Measurements from ENCODE around the gene HES3. TPM values are rescaled to one million over a fixed set of nuclear protein-coding genes. Genes with fewer than 3 reads are reported as not detected.

Gene HES3
- total RNA-seq, 1 donor from 2014 or later: not detected

DNA sequence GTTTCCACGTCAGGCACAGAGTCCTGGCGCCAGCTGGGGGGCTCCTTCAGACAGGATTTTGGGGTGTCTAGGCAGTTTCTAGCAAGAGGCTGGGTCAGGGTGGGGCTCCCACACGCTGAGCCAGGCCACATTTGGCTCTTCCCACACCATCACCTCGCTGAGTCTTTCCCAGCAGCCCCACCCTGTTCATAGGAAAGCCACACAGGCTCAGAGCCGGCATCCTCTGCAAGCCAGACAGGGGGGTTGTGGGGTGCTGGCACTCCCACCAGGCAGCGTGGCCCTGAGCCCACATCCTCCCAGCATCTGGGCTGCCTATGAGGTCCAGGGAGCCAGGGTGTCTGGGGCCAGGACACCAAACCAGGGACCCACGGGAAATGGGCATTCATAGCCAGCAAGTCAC lies 19.7 kb downstream of the HES3 start:
- FAIRE-seq: no peak
- TF ChIP-seq, protein P1, sequence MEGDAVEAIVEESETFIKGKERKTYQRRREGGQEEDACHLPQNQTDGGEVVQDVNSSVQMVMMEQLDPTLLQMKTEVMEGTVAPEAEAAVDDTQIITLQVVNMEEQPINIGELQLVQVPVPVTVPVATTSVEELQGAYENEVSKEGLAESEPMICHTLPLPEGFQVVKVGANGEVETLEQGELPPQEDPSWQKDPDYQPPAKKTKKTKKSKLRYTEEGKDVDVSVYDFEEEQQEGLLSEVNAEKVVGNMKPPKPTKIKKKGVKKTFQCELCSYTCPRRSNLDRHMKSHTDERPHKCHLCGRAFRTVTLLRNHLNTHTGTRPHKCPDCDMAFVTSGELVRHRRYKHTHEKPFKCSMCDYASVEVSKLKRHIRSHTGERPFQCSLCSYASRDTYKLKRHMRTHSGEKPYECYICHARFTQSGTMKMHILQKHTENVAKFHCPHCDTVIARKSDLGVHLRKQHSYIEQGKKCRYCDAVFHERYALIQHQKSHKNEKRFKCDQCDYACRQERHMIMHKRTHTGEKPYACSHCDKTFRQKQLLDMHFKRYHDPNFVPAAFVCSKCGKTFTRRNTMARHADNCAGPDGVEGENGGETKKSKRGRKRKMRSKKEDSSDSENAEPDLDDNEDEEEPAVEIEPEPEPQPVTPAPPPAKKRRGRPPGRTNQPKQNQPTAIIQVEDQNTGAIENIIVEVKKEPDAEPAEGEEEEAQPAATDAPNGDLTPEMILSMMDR (IDR thresholded peaks at IDR 0.05; ENCODE audit: insufficient read depth, low read length, severe bottlenecking): no peak
- DNase-seq (ENCODE audit: low read depth): no peak

GRCh38 chr1:6265151-6265550 lies 21.2 kb downstream of the HES3 start:
- Histone ChIP-seq H3K36me3 (ENCODE audit: control insufficient read depth, insufficient read depth, low read length) (peaks cover 9% of the 10 kb centered on the region), H3K4me3 (ENCODE audit: low read depth, low read length) (no peak overlapping the region), H3K27me3 (ENCODE audit: control insufficient read depth, insufficient read depth, low read length) (no peaks in the 10 kb centered on the region)
- no peak for FAIRE-seq
- DNase-seq (ENCODE audit: low read depth): no peak
- TF ChIP-seq, protein P1 (IDR thresholded peaks at IDR 0.05; ENCODE audit: insufficient read depth, low read length, severe bottlenecking): no peak

More for the DNA sequence above, 19.7 kb downstream of the HES3 start:
- peaks cover 7% of the 10 kb centered on the region for H3K36me3 ChIP-seq (ENCODE audit: control insufficient read depth, insufficient read depth, low read length)
- no peak overlapping the region for H3K4me3 ChIP-seq (ENCODE audit: low read depth, low read length)
- H3K27me3 ChIP-seq (ENCODE audit: control insufficient read depth, insufficient read depth, low read length): no peaks in the 10 kb centered on the region

GRCh38 chr1:6266641-6267040 lies 22.7 kb downstream of the HES3 start:
- FAIRE-seq (no peak), DNase-seq (ENCODE audit: low read depth) (no peak)
- Histone ChIP-seq H3K4me3 (ENCODE audit: low read depth, low read length) (no peak overlapping the region), H3K27me3 (ENCODE audit: control insufficient read depth, insufficient read depth, low read length) (no peaks in the 10 kb centered on the region), H3K36me3 (ENCODE audit: control insufficient read depth, insufficient read depth, low read length) (peaks cover 9% of the 10 kb centered on the region)
- TF ChIP-seq, protein P1 (IDR thresholded peaks at IDR 0.05; ENCODE audit: insufficient read depth, low read length, severe bottlenecking): no peak

DNA sequence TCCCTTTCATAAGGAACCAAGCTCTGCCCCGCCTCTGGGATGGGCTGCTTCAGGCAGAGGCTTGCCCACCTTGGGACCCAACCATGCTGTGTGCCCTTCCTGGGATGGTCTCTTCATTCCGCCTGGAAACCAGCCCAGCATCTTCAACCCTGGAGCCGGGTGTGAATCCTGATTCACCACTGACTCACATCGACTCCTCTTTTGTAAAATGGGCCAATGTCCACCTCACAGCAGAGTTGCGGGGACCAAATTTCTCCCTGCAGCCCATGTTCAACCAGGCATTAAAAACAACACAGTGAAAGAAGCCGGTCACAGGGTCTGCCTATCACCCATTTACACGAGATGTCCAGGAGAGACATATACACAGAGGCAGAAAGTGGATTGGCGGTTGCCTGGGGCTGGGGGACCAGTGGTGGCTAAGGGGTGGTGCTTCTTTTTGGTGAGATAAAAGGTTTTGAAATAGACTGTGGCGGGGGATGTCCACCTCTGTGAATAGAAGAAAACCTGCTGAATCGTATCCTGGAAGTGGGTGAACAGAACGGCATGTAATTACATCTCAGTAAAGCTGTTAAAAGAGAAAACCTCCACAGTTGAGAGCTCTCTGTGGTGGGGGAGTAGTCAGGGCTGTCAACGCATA lies 23.8 kb downstream of the HES3 start:
- DNase-seq (ENCODE audit: low read depth) (peak; percentile 91), FAIRE-seq (no peak)
- TF ChIP-seq, protein P1 (IDR thresholded peaks at IDR 0.05; ENCODE audit: insufficient read depth, low read length, severe bottlenecking): no peak
- H3K36me3 ChIP-seq (ENCODE audit: control insufficient read depth, insufficient read depth, low read length): peaks cover 9% of the 10 kb centered on the region
- H3K27me3 ChIP-seq (ENCODE audit: control insufficient read depth, insufficient read depth, low read length): no peaks in the 10 kb centered on the region
- H3K4me3 ChIP-seq (ENCODE audit: low read depth, low read length): no peak overlapping the region

DNA sequence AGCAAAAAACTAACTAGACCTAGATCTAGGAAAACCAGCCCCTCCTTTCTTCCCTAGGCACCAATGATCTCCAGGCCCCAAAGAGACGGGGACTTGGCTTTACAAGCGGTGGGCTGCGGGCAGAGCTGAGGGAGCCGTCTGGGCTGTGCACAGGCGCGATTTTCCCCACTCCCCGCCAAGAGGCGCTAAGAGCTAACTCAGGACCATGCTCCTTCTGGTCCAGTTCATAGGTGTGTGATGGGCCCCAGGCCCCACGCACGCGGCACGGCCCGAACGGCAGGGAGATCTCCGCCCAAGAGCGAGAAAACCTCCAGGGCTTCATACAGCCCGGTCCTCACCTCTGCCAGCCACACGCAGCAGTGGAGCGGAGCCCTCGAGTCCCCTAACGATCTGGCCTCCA lies 24.4 kb downstream of the HES3 start:
- Histone ChIP-seq H3K36me3 (ENCODE audit: control insufficient read depth, insufficient read depth, low read length) (peaks cover 11% of the 10 kb centered on the region), H3K27me3 (ENCODE audit: control insufficient read depth, insufficient read depth, low read length) (no peaks in the 10 kb centered on the region), H3K4me3 (ENCODE audit: low read depth, low read length) (no peak overlapping the region)
- no peak for DNase-seq (ENCODE audit: low read depth)
- TF ChIP-seq, protein P1 (IDR thresholded peaks at IDR 0.05; ENCODE audit: insufficient read depth, low read length, severe bottlenecking): no peak
- FAIRE-seq: no peak

DNA sequence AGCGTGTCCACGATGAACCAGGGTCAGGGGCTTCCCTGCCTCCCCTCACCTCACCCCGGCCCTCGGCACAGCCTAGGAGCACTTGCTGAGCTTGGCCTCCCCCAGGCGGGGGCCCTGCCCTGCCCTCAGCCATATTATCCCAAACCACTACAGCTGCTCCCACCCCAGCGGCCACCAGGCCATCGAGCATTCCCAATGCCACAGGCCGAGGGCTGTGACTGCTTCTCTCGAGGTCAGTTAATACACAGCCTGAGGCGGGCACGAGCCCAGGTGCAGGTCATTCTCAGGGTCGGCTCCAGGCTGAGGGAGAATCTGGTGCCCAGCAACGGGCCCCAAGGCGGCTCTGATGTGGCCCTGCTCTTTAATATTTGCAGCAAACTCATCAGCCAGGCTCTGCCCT lies 25.3 kb downstream of the HES3 start:
- Histone ChIP-seq H3K36me3 (ENCODE audit: control insufficient read depth, insufficient read depth, low read length) (peaks cover 14% of the 10 kb centered on the region), H3K4me3 (ENCODE audit: low read depth, low read length) (no peak overlapping the region), H3K27me3 (ENCODE audit: control insufficient read depth, insufficient read depth, low read length) (no peaks in the 10 kb centered on the region)
- FAIRE-seq (no peak), DNase-seq (ENCODE audit: low read depth) (no peak)
- TF ChIP-seq, protein P1 (IDR thresholded peaks at IDR 0.05; ENCODE audit: insufficient read depth, low read length, severe bottlenecking): no peak
